Endodermal cell (in vitro differentiated cells): ENCODE measurements around the gene CHRNA7. TPM values are rescaled to one million over a fixed set of nuclear protein-coding genes. Genes with fewer than 3 reads are reported as not detected.

Experiments used
- DNase-seq: peaks from one replicate; pipeline ENCODE4 v3.0.0-alpha.2; 2017
- H3K27ac ChIP-seq: 2 replicates; pipeline ENCODE4 v1.5.1; 2013; ENCODE audit warnings: mild to moderate bottlenecking, low read depth, low read length, moderate library complexity
- H3K27me3 ChIP-seq: 2 replicates; pipeline ENCODE4 v1.6.1; 2013; ENCODE audit warnings: mild to moderate bottlenecking, low read length, moderate library complexity; ENCODE audit not compliant: insufficient read depth, control insufficient read depth, poor library complexity, severe bottlenecking
- H3K36me3 ChIP-seq: 2 replicates; pipeline ENCODE4 v1.7.0; 2013; ENCODE audit warnings: mild to moderate bottlenecking, low read length, moderate library complexity; ENCODE audit not compliant: control insufficient read depth, insufficient read depth
- H3K4me1 ChIP-seq: one replicate; pipeline ENCODE4 v1.7.0; 2013; ENCODE audit warnings: low read length; ENCODE audit not compliant: control insufficient read depth, insufficient read depth
- H3K4me3 ChIP-seq: 2 replicates; pipeline ENCODE4 v1.5.1; 2013; ENCODE audit warnings: mild to moderate bottlenecking, low read length, moderate library complexity
- H3K9ac ChIP-seq: 2 replicates; pipeline ENCODE4 v1.6.1; 2013; ENCODE audit warnings: mild to moderate bottlenecking, low read length, moderate library complexity; ENCODE audit not compliant: poor library complexity, severe bottlenecking; ENCODE audit errors: extremely low read depth
- H3K9me3 ChIP-seq: 2 replicates; pipeline ENCODE4 v1.6.1; 2013; ENCODE audit warnings: mild to moderate bottlenecking, low read length, moderate library complexity; ENCODE audit not compliant: control insufficient read depth
- H3K27ac Mint-ChIP-seq: 2 replicates; pipeline ENCODE4 v1.8.0; 2020; ENCODE audit warnings: mixed read lengths
- H3K27me3 Mint-ChIP-seq: 2 replicates; pipeline ENCODE4 v1.8.0; 2021; ENCODE audit warnings: mild to moderate bottlenecking, mixed read lengths; ENCODE audit not compliant: insufficient read depth
- H3K36me3 Mint-ChIP-seq: 2 replicates; pipeline ENCODE4 v1.8.0; 2020; ENCODE audit warnings: low read depth, mixed read lengths
- H3K4me1 Mint-ChIP-seq: 2 replicates; pipeline ENCODE4 v1.8.0; 2020; ENCODE audit warnings: mixed read lengths
- H3K4me3 Mint-ChIP-seq: 2 replicates; pipeline ENCODE4 v1.8.0; 2020; ENCODE audit warnings: mild to moderate bottlenecking, moderate library complexity, mixed read lengths
- H3K9me3 Mint-ChIP-seq: 2 replicates; pipeline ENCODE4 v1.8.0; 2020; ENCODE audit warnings: mild to moderate bottlenecking, mixed read lengths
- CTCF ChIP-seq: fragments of 200-600 bp; sonication (generic); conservative IDR thresholded peaks from 2 replicates; pipeline ENCODE4 v1.5.0; 2021; ENCODE audit warnings: antibody characterized with exemption, mild to moderate bottlenecking
- WGBS, 2 experiments: methylation state at CpG; one replicate each; pipeline versions ENCODE4 v1.1.5 to v1.1.7; 2013; ENCODE audit warnings: missing lambda C conversion rate in 2 of 2, mixed read lengths in 1 of 2; ENCODE audit not compliant: insufficient coverage in 1 of 2, insufficient read length in 1 of 2; 5-methylcytosine and 5-hydroxymethylcytosine counted together
- total RNA-seq, 2 donors: library from RNA; stranded (reverse); fragmentation: NEBNext Ultra II Directional in 1 of 2; extraction: Animal tissue kit (Norgen Biotek cat#: 25700) in 1 of 2; gene quantifications; 2 replicates in 1 of 2; 3 replicates in 1 of 2; pipeline ENCODE4 v1.2.1, GENCODE V29; 2021

CHRNA7 gene
- total RNA-seq, 2 donors from 2014 or later: 7.5 to 8.0 TPM

GRCh38 chr15:32036971-32037370 lies 6.7 kb downstream of the CHRNA7 start:
- H3K4me1 ChIP-seq: no peaks in the 10 kb centered on the region
- H3K27ac Mint-ChIP-seq: no peak overlapping the region

GRCh38 chr15:32041294-32041693 lies 11.0 kb downstream of the CHRNA7 start:
- no peak overlapping the region for H3K9ac ChIP-seq
- peaks cover 8% of the 10 kb centered on the region for H3K4me1 Mint-ChIP-seq
- H3K36me3 ChIP-seq: no peaks in the 10 kb centered on the region
- no peak for TF ChIP-seq CTCF
- H3K4me1 ChIP-seq: no peaks in the 10 kb centered on the region
- no peaks in the 10 kb centered on the region for H3K36me3 Mint-ChIP-seq
- peak; percentile 68 for DNase-seq
- no peaks in the 10 kb centered on the region for H3K27me3 Mint-ChIP-seq
- H3K4me3 Mint-ChIP-seq: no peak overlapping the region
- WGBS, 2 experiments: 76 to 91% methylated on average over 7 of the region's 7 CpGs
- H3K27ac Mint-ChIP-seq: no peak overlapping the region
- no peaks in the 10 kb centered on the region for H3K9me3 Mint-ChIP-seq
- H3K27ac ChIP-seq: no peak overlapping the region
- no peak overlapping the region for H3K4me3 ChIP-seq
- H3K27me3 ChIP-seq: no peaks in the 10 kb centered on the region
- no peaks in the 10 kb centered on the region for H3K9me3 ChIP-seq

More at GRCh38 chr15:32036971-32037370, 6.7 kb downstream of the CHRNA7 start:
- DNase-seq: no peak
- H3K4me3 ChIP-seq: no peak overlapping the region
- no peaks in the 10 kb centered on the region for H3K9me3 Mint-ChIP-seq
- no peaks in the 10 kb centered on the region for H3K36me3 ChIP-seq
- H3K27ac ChIP-seq: no peak overlapping the region
- no peak overlapping the region for H3K4me3 Mint-ChIP-seq
- no peaks in the 10 kb centered on the region for H3K36me3 Mint-ChIP-seq
- 86 to 100% methylated on average over 1 to 2 of the region's 2 CpGs for WGBS, 2 experiments
- H3K9ac ChIP-seq: no peak overlapping the region
- no peak for TF ChIP-seq CTCF
- peaks cover 6% of the 10 kb centered on the region for H3K27me3 Mint-ChIP-seq
- peaks cover 6% of the 10 kb centered on the region for H3K27me3 ChIP-seq
- no peaks in the 10 kb centered on the region for H3K9me3 ChIP-seq
- peaks cover 6% of the 10 kb centered on the region for H3K4me1 Mint-ChIP-seq

GRCh38 chr15:32042269-32042972 lies 12.1 kb downstream of the CHRNA7 start:
- Mint-ChIP-seq H3K27ac (no peak overlapping the region), H3K27me3 (no peaks in the 10 kb centered on the region), H3K9me3 (no peaks in the 10 kb centered on the region), H3K36me3 (no peaks in the 10 kb centered on the region), H3K4me3 (no peak overlapping the region), H3K4me1 (peaks cover 8% of the 10 kb centered on the region)
- H3K27ac ChIP-seq: no peak overlapping the region
- H3K27me3 ChIP-seq: no peaks in the 10 kb centered on the region
- no peak overlapping the region for H3K9ac ChIP-seq
- no peaks in the 10 kb centered on the region for H3K9me3 ChIP-seq
- TF ChIP-seq CTCF: peak; percentile 37
- no peak overlapping the region for H3K4me3 ChIP-seq
- no peaks in the 10 kb centered on the region for H3K4me1 ChIP-seq
- 93% methylated on average over 1 of the region's 1 CpG; no CpG with 5 or more reads in 1 of the 2 experiments for WGBS, 2 experiments
- no peak for DNase-seq
- H3K36me3 ChIP-seq: no peaks in the 10 kb centered on the region
